Dermis microvascular lymphatic vessel endothelial cell (primary cell): ENCODE results near the gene TIAM1. TPM values are rescaled to one million over a fixed set of nuclear protein-coding genes. Genes with fewer than 3 reads are reported as not detected.

Experiments used
- DNase-seq, 2 donors: peaks; one replicate each; pipeline versions ENCODE4 v3.0.0 to v3.0.0-alpha.2; 2010; ENCODE audit warnings: low read depth in 2 of 2
- total RNA-seq: library from RNA; depleted of rRNA; stranded (reverse); fragments of >200 nt; gene quantifications from 2 replicates; pipeline ENCODE4 v1.2.1, GENCODE V29; 2014

TIAM1 gene
- total RNA-seq, 1 donor from 2014 or later: 0.64 TPM

DNA sequence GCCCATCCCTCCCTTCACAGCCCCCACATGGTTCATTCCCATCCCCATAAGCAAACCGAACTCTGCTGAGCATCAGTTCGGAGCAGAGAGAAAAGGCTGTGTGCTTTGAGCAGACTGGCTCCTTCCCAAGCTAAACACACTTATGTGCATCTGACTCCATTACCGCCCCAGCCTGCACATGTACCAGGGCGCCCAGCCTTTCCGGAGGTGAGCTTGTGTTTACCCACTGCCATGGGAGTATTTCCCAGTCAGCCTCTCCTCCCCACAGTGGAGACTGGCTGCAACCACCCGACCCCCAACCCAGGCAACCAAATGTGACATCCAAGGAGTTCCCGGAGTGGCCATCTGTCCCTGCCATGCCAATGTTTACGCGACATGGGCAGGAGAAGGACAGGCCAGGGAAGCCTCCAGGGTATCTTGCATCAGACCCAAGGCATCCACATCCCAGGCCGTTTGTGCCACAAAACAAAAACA, 9.4 kb downstream of the TIAM1 start:
- DNase-seq: no peak

GRCh38 chr21:31332525-31332924, 11.5 kb downstream of the TIAM1 start:
- no peak for DNase-seq

- no peak for DNase-seq
Measured at GRCh38 chr21:31331231-31331630, 12.8 kb downstream of the TIAM1 start.

- no peak for DNase-seq
Measured at GRCh38 chr21:31330144-31330483, 13.9 kb downstream of the TIAM1 start.

DNA sequence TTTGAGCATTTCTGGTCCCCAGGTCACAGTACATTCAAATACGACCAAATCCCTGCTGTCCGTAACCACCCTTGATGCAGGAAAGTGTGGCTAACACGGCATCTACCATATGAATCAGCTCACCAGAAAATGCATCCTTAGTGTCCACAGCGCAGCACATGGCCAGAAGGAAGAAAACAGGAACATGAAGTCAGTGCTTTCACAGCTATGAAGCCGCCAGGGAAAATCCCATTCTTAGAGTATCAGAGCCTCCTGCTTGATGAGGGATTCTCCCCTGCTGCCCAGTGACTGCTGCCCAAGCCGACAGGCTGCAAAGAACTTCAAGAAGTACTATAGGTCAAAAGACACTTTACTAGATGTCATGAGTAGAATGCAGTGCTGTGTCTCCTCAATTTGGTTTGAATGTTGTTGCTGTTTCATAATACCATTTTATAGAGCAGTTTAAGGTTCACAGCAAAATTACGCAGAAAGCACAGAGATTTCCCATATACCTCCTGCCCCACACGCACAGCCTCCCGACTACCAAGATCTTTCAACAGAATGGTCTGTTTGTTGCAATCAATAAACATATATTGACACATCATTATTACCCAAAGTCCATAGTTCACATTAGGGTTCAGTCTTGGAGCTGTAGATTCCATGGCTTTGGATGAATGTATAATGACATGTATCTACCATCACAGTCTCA, 14.5 kb downstream of the TIAM1 start:
- DNase-seq: no peak

DNA sequence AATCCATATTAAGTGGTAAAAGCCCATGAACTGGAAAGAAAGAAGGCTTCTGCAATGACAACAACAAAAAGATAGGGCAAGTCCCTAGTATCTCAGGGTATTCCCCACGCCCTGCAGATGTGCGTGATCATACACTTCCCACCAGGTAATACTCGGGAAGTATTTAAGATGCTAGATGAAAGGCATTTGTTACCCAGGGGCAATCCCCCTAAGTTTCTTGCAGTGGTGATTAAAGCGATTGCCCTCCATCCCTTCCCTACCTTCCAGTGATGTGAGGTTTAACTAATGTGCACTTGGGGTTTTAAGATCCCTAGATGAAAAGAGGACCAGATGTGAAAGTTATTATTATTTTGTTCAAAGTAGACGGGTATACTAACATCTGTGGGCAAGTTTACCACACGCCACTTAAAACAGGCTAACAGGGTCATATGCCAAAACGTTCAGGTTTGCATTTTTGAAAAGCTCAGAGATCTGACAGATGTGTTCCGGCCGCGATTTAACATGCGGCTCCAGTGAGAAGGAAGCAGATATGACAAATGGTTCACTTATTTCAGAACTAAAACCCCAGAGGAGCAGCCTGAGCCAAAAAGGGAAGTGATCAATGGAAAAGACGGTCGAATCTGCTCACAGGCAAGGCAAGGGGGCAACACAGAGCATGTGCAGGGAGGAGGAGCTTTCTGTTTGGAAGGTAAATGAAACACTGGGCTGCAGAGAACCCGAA, 17.4 kb downstream of the TIAM1 start:
- DNase-seq: no peak

DNA sequence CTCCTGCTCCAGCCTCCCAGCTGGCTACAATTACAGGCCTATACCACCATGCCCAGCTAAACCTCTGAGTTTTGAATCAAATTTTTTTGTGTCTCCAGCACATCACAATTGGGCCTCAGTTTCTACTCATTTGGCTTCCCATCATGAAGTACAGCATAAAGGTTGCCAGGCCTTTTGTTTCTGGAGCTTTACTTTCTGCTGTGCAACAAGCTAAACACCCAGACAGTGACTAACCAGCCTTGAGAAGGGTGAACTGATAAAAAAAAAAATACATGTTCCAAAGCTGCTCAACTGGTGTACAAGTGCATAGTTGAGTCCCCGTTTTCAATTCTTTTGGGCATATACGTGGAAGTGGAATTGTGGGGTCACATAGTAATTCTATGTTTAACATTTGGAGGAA, 25.1 kb downstream of the TIAM1 start:
- no peak for DNase-seq

DNA sequence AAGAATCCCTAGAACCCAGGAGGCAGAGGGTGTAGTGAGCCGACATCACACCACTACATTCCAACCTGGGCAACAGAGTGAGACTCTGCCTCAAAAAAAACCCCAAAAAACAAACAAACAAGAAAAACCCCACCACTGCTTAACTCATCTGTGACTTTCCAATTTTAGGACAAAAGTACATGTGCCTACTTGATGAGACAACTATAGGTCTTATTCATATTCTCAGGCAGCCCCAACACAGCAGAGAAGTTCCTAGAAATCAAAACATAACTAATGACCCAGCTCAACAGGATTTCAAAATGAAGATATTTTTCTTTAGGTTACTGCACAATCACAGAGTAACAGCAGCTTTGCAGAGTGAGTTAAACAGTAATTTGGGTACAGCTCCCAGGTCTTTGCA, 26.4 kb downstream of the TIAM1 start:
- DNase-seq: no peak

DNA sequence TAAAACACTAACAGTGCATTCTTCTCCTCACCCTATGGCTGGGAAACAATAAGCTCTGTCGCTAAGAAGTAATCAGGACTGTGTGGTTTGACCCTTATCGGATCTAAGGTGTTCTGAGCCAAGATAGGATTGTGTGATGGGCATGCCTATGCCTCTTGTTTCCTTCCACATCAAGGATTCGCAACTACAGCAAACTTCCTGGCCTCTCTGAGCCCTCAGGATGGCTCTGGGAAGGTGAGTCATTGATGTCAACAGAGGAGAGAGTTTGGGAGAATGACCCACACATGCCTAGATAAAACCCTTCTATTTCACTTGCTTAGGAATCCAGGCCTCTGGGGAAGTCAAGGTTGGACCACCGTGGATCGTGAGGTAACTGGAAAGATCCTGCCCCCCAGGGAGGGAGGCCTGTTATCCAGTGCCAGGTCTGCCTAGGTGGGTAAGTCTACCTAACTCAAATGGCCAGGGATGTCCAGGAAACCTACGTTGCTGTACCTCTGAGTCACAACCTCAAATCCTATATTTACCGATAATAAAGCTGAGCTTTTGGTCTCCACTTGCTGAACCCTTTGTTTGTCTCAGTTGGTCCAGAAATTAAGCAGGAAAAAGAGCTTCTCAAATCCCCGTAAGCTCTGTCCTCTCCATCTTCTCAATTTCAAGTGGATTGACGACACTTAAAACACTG, 27.4 kb downstream of the TIAM1 start:
- no peak for DNase-seq

GRCh38 chr21:31316072-31316471, 28.0 kb downstream of the TIAM1 start:
- no peak for DNase-seq

DNA sequence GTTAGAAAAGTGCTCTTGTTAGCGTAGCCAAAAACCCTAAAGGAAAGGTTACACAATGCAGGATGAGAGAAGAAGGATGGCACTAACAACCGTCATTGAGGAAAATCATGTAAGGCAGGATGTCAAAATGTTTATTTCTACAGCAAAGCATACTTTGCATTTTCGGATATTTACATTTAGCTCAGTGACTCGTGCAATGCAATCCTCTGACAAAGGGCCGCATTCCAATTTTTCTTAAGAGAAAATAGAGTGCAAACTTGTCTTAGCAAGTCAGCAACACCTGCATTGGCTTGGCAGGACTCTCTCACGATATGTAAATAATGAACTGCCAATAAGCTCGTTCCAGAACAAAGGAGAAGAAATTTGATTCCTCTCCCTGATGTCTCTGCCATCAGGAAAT, 33.3 kb downstream of the TIAM1 start:
- DNase-seq: no peak

DNA sequence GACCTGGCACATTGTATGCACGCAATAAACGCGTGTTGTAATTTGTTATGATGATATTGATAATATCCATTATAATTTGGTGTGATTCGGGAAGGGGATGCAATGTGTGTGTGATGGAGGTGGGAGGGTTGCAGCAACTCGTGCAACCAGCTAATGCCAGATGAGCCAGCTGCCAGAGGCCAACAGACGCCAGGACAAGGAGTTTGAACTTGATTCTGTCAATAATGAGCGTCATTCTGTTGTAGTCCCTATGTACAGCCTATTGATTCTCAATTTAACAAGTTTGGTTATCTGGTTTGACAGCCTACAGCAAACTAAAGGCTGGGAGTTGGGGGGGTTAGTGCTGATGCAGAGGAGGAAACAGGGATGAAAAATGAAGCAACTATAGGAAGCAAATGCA, 35.5 kb downstream of the TIAM1 start:
- no peak for DNase-seq

DNA sequence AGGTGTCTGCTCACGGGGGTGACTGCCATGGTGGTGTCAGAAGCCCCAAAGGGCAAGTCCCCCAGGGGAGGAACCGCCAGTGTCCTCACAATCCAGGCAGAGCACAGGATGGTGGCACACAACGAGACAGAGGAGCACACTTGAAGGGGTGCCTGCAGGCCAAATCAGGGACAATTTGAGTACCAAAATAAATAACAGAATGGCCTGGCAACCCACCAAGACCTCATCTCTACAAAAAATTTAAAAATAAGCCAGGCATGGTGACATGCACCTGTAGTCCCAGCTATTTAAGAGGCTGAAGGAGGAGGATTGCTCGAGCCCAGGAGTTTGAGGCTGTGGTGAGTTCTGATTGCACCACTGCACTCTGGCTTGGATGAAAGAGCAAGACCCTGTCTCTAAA, 38.2 kb downstream of the TIAM1 start:
- no peak for DNase-seq

DNA sequence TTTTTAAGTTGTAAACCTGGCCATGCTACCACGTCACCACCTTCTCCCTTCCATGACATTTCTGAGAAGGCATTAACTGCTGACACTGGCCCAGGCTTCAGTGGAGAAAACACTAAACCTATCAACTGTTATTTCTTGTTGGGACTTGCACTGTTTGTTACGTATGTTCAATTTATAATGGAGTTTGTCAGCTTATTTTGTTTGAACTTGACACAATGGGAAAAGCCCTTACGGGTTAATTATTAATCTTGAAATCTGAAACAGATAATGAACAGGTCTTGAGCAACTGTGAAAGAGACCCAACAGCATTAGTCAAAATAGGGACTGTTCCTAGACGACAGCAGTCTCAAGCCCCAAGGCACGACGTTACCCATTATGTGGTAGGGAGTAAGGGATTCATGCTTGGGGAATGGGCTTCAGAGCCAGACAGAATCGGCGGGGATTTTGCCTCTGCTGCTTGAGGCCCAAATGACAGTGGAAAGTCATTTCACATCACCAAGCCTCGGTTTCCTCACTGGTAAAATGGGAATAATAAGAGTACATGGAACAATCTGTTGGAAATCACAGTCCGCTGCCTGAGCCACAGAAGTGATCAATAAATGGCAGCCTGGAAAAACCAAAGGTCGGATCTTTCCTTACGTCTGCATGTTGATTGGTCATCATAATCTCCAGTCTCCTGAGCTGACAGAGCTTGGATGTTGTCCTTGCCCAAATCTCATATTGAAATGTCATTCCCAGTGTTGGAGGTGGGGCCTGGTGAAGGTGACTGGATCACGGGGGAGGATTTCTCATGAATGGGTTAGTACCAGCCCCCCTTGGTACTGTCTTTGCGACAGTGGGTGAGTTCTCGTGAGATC, 44.5 kb downstream of the TIAM1 start:
- no peak for DNase-seq

DNA sequence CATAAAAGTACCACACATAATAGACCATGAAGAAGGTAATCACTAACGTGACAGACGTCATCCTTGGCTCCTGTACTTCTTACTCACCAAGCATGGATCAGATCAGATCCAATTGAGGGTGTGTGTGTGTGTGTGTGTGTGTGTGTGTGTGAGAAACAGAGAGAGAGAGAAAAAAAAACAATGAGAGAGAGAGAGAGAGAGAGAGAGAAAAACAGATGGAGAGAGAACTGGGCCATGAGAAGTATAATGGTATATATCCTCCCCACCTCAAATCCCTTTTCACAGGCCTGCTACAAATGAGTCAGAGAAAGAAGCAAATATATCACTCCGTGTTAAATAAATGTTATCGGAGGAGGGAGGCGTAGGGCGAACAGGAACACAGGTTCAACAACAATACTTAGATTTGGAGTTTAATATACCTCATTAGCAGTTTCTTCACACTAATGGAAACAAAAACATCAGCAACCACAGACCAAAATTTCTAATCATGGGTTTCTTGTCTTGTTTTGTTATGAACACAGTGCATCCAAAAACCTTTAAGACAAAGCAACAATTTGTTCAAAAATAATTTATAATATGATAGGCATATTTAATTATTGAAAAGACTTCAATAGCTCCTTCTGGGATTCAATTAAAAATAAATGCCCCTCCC, 45.3 kb downstream of the TIAM1 start:
- DNase-seq: no peak

- DNase-seq: no peak
Measured at GRCh38 chr21:31297806-31298205, 46.3 kb downstream of the TIAM1 start.

GRCh38 chr21:31295676-31296075, 48.4 kb downstream of the TIAM1 start:
- DNase-seq: no peak

DNA sequence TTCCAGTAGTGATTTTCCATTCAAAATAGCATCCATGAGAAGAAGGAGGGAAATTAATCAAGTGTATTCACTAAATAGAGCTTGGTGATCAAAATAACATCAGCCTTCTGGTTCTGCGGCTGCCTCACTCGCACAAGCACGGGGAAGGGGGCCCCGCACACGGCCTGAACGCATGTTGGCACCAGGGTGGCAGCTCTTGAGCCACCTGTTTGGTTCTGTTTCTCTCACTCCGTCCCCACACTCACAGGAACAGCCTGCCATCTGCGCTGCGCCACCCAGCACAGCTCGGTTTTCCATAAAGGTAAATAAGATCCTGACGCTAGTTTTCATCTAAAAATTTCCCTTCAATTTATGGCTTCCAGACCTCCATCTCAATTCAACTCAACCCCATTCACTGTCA, 49.4 kb downstream of the TIAM1 start:
- no peak for DNase-seq

DNA sequence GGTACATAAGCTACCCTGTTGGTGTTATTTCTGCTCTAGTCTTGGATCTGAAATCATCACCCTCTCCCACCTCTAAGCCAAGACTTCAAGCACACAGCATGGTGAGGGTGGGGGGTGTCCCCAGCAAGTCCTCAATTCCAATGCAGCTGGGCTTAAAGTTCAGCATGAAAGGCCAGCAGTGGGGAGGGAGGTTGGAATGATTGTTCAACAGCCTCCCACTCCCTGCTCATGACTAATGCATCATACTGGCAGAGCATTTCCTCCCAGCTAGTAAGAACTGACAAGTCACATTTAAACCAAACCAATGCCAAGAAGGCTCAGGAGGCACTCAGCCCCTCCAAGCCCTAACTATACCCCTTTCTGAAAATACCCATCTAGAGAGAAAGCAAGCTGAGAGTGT, 50.1 kb downstream of the TIAM1 start:
- peak in 1 of 2 donors; percentile 37 for DNase-seq

GRCh38 chr21:31290765-31291164, 53.3 kb downstream of the TIAM1 start:
- DNase-seq: no peak

- no peak for DNase-seq
Measured at GRCh38 chr21:31289702-31290101, 54.4 kb downstream of the TIAM1 start.
